Stimulated activated CD8-positive, alpha-beta memory T cell treated with anti-CD3 and anti-CD28 coated beads, Interleukin-15, amount 100 ng/mL, for 24 hours (primary cell): ENCODE results near the gene SLC39A13.

Experiments used
- DNase-seq: peaks from one replicate; pipeline ENCODE4 v3.0.0-alpha.2; 2020; ENCODE audit warnings: low read depth

Gene SLC39A13

DNA sequence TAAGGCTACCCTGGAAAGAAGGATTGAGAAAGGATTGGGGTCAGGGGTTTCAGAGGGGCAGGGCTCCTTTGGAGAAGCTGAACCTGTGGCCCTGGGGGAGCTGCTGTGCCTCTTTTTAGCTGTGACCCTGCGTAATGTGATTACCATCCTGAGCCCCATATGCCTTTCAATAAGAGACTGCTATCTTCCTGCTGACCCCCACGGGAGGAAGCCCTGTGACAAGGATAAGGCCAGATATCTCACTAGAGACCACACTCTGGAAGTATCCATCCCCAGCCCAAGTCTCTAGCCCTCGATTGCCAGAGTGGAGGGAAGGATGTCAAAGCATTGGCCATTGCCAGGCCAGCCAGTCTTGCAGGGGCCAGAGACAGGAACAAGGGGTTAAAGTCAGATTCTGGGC, 4.8 kb upstream of the SLC39A13 start:
- no peak for DNase-seq

DNA sequence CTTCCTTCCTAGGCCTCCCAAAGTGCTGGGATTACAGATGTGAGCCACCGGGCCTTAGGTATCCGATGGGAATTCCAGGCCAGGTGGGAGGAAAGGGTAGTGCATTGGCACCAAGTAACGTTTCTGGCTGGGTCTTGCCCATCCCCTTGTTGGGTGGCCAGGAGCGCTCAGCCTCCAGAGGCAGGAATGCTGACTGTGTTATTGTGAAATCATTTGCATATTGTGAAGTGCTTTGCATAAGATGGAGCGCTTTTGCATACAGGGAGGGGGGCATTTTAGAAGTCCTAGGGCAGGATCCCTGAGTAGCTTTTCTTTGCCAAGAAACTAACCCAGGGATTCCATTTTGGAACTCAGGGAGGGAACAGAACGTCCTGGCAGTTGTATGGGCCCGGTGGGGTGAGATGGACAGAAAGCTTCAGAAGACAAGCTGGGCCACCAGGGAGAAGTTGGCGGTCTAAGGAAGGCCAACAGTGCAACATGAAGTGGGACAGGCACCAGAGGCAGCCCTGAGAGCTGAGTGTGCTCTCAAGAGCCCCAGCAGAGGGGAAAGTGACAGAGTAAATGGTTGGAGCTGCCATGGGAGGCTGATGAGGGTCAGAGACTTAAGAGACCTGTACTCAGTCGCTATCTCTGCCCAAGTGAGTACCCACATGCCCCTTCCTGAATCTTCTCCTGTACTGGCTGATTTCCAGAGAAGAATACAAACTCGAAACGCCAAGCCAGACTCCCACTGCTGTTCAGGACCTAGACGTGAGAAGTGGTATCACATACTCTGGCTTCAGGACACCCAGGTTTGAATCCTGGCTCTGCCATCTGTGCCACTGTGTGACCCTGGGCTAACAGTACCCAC, 1.3 kb upstream of the SLC39A13 start:
- no peak for DNase-seq

DNA sequence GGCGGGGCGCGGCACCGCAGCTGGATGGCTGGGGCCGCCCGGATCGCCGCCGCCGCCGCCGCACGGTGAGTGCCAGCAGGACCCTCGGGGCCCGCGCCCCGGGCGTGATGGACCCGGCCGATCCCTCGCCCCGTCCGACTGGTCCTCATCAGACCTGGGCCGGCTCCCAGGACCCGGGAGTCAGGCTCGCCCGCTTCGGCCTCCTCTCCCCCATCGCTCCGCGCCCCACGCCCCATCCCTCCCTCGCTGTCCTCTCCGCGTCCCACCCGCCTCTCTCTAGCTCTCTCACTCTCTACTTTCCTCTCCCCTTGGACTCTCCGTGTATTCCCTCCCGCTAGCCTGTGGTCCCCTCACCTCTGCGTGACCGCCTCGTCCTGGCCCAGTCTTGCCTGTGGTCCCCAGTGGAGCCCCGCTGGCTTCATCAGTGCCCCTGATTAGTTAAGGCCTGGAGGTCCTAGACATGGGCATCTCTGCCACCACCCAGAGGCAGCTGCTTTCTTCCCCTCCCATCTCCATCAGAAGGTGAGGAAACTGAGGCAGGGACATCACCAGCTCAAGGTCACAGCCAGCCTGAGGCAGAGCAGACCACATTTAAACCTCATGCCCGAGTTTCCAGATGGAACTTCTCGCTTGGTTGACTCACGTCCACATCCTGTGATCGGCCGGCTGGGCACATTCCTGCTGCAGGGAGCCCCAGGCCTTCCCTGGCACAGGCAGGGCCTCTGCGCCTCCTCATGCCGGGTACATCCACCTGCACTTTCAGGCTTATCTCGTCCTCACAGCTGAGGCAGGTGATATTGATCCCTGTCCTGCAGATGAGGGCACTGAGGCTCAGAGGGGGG, 429 bp downstream of the SLC39A13 start:
- DNase-seq: no peak

DNA sequence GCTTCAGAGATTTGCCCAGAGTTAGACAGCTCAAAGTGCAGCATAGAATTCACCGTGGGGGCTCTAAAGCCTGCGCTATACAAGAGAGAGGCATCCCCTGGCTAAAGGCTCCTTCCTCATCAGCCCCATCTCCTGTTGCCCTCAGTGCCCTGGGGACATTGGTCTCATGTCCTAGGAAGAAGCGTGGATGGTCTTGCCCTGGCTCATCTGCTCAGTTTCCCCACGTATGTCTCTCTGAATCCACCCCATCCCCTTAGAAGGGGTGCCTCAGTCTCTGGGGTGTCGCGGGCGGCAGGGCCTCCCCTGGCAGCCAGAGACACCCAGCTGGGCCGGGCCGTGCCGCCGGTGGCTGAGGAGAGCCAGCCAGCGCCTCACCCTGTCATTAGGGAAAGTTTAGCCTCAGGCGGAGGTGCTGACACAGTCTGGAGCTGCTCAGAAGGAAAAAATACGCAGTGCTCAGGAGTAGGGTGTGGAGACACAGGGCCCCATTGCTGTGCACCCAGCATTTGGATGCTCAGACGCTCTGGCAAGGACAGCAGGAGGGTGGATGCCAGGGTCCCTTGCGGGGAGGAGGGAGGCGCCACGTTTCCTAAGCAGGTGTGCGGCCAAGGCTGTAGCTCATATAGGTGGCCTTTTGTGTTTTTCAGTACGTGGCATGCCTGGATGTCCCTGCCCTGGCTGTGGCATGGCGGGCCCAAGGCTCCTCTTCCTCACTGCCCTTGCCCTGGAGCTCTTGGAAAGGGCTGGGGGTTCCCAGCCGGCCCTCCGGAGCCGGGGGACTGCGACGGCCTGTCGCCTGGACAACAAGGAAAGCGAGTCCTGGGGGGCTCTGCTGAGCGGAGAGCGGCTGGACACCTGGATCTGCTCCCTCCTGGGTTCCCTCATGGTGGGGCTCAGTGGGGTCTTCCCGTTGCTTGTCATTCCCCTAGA, 1.3 kb downstream of the SLC39A13 start:
- DNase-seq: no peak

DNA sequence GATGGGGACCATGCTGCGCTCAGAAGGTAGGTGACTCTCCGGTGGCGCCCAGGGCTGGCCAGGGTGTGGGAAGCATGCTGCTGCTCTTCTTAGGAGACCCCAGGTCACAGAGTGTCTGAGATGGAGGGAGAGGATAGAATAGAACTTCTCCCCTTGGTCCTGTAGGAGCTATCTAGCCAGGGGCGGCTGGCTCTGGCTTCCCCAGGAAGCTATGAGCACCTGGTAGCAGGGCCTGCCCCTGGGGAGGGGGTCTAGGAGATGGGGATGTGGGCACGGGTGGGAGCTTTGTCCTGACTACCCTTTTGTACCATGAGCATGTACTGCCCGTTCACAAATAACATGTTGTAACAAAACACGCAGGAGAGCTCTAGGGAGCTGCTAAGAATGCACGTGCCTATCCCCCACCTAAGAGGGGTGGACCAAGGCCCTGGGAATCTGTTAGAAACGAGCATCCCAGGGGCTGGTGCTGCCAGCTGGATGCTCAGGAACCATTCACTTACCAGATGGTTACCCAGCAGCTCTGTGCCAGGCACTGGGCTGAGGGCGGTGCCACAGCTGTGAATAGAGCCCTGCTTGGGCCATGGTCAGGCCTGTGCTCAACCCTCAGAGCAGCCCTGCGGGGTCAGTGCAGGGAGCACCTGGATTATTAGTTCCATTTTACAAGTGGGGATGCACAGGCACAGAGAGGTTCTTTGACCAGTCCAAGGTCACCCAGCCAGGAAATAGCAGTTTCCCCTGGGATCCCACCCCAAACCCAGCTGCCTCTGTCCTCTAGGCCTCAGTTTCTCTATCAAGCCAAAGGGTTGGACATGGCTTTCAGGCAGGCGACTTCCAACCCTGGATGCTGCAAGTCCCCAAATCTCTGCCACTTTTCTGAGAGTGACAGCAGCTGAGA, 2.2 kb downstream of the SLC39A13 start:
- DNase-seq: no peak

DNA sequence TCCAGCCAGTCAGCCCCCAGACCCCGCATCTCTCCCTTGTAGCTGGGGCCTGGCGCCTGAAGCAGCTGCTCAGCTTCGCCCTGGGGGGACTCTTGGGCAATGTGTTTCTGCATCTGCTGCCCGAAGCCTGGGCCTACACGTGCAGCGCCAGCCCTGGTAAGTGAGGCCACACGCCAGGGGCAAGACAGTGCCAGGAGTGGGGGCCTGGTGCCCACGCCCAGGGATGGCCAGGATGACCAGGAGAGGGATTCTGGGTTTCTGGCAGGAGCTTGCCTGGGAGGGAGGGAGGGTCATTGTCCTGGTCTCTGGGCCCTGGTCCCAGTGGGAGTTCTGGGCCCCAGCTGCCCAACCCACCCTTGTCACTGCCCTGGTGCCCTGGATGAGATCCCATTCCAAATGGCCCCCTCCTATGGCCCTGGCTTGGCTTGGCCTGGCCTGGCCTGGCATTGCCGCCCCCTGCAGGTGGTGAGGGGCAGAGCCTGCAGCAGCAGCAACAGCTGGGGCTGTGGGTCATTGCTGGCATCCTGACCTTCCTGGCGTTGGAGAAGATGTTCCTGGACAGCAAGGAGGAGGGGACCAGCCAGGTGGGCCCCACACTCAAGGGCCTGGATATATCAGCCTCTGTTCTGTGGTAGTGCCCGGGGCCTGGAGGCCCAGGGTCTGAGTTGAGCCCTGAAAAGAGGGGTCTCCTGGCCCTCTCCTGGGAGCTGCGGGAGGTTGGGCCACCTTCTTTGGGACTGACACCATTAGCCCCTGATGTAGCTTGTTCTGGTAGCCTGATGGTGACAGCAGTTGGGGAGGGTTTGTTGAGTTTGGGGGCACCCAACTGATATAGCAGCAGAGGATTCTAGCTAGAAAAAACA, 3.7 kb downstream of the SLC39A13 start:
- no peak for DNase-seq

DNA sequence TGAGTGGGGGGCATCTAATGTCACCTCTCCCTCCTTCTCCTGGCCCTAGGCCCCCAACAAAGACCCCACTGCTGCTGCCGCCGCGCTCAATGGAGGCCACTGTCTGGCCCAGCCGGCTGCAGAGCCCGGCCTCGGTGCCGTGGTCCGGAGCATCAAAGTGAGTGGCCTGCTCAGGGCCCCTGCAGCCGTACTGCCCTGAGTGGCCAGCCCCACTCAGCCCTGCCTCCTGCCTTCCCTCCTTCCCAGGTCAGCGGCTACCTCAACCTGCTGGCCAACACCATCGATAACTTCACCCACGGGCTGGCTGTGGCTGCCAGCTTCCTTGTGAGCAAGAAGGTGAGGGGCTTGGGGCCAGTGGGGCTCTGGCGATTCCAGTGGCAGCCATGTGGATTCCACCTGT, 5.0 kb downstream of the SLC39A13 start:
- no peak for DNase-seq

DNA sequence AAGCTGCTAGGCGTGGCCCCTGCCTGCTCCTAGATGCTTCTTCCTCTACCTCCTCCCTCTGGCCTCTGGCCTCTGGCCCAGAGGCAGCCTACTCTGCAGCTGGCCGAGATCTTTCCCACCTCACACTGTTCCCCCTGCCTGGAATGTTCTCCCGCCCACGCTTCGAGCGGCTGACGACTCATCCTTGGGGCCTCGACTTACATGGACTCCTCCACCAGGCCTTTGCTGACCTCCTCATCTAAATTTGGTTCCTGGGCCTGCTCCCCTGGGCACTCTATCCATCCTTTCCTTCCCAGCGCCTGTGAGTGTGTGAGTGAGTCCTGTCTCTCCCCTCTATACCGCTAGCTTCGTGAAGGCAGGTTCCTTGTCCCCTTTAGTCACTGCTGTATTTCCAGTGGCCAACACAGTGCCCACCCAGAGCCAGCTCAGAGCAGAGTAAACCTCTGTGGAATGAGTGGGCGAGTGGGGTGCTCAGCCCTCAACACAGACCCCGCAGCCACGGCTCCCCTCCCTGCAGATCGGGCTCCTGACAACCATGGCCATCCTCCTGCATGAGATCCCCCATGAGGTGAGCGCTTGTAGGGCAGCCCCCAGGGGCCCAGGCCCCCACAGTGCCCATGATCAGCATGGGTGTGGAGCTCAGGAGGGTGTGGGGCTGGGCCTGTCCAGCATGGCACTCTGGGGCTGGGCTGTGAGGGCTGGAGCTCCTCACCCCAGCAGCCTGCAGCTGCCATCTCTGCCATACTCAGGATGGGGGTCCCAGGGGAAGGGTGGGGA, 5.7 kb downstream of the SLC39A13 start:
- DNase-seq: no peak

DNA sequence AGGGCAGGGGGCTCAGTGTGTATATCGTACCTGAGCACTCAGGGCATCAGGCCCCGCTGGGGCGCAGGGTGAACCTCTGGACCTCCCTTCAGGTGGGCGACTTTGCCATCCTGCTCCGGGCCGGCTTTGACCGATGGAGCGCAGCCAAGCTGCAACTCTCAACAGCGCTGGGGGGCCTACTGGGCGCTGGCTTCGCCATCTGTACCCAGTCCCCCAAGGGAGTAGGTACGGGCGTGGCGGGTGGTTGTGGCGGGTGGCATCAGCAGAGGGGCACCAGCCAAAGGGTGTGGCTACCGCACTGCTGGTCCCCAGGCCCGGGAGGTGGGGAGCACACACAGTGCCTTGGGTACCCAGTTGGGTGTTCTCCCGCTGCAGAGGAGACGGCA, 6.3 kb downstream of the SLC39A13 start:
- DNase-seq: no peak

DNA sequence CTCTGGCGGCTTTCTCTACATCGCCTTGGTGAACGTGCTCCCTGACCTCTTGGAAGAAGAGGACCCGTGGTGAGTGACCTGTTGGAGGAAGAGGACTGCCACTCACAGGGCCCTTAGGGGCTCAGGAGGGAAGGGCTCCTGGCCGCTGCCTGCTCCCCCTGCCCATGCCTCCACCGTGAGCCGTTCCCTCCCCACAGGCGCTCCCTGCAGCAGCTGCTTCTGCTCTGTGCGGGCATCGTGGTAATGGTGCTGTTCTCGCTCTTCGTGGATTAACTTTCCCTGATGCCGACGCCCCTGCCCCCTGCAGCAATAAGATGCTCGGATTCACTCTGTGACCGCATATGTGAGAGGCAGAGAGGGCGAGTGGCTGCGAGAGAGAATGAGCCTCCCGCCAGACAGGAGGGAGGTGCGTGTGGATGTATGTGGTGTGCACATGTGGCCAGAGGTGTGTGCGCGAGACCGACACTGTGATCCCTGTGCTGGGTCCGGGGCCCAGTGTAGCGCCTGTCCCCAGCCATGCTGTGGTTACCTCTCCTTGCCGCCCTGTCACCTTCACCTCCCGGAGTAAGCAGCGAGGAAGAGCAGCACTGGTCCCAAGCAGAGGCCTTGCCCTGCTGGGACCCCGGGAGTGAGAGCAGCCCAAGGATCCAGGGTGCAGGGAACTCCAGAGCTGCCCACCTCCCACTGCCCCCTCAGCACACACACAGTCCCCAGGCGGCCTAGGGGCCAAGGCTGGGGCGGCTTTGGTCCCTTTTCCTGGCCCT, 6.9 kb downstream of the SLC39A13 start:
- no peak for DNase-seq

DNA sequence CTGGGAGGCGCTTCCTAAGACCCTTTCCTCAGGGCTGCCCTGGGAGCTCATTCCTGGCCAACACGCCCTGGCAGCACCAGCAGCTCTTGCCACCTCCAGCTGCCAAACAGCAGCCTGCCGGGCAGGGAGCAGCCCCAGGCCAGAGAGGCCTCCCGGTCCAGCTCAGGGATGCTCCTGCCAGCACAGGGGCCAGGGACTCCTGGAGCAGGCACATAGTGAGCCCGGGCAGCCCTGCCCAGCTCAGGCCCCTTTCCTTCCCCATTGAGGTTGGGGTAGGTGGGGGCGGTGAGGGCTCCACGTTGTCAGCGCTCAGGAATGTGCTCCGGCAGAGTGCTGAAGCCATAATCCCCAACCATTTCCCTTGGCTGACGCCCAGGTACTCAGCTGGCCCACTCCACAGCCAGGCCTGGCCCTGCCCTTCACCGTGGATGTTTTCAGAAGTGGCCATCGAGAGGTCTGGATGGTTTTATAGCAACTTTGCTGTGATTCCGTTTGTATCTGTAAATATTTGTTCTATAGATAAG, 7.6 kb downstream of the SLC39A13 start:
- DNase-seq: no peak

DNA sequence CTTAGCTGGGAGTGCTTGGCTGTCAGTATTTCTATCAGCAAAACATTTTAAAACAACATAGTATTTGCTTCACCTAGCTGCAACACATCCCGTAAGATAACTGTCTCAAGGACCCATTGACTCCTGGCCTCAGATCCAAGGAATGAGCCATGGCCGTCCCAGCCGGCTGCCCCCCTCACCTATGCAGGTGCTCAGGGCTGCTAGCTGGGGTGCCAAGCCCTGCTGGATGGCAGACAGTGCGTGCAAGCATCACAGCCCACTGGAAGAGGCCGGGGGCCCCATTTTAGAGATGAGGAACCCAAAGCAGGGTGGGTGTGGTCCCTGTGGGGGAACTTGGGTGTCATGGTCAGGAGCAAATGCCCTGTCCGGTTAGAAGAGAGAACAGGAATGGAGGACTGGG, 9.3 kb downstream of the SLC39A13 start:
- no peak for DNase-seq

DNA sequence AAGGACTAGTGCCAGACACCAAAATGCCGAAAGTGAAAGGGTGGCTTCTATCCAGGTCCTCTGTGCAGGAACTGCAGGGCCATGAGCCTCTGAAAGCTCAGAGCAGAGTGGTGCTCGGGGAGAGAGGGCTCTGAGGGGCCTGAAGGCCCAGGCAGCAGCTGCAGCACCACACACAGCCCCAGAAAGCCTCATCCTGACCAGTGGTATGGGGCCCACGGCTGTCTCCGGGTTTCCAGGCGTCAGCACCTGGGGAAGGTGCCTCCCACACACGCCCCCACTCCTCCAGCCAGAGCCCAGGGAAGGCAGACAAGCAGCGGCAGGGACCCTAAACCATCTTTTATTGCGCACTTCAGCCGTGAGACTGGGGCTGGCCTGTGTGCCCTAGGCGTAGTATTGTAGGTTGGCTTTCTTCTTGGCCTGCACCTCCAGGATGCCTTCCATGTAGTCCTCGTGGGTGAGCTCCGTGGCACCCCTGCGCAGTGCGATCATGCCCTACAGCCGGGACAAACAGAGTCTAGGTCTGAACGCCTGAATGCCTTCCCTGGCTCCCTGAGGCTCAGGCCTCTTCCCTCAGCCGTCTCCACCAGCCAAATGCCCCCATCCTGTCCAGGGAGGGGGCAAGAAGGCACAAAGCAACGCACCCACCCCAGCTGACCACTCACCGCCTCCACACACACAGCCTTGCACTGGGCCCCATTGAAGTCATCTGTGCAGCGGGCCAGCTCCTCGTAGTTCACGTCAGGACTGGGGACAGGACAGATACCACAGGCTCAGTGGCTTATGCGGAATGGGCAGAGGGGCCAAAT, 10.3 kb downstream of the SLC39A13 start:
- DNase-seq: no peak

DNA sequence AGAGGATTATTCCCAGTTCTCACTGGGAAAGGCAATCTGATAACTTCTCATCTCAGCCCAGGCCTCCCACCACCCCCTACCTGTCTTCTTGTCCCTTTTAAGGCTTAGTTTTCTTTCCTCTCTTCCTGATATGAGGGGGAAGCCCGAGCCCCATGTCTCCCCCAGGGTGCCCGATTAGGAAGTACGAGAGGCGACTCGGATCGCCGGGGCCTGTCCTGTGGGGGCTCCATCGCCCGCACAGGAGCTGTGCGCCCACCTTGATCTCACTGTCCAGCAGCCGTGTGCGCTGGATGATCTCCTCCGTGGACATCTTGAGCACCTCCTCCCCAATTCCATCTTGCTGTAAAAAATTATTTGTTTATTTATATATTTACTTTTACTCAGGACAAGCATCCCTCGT, 17.2 kb downstream of the SLC39A13 start:
- DNase-seq: no peak

DNA sequence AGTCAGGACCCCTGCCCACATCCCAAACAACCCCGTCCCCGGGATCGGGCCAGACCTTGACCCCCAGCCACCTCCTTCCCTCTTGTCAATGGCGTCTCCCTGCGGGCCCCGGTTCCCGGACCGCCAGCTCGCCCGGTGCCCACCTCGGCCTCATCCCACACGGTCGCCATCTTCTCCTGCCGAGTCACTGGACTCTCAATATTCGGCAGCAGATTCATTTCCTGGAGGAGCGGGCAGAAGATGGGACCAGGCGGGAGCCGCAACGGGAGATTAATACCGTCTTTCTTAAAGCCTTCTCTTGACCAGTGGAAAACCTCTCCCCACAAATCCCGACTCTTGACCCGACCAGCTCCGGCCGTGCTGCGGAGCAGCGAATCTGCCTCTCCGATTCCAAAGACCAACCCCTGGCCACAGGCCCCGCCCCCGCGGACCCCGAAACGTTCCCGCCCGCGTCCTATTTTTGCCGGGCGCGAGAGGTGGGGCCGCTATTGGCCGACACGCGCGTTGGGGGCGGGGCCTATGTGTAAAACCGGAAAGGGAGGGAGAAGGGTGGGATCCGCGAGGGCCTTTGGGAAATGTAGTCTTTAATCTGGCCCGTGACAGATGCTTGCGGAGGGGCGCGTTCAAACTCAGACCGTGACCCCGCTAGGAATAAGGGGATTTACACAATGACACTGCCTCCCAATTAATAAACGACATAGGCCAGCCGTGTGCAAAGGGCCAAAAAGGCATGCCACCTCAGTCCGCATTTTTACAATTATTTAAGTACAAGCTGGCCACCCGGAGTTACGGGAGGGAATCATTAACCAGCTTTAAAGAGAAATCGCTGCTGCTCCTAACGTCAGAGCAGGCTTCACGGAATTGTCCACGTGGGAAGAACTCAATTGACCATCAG, 17.9 kb downstream of the SLC39A13 start, which contains the start of gene PSMC3:
Gene PSMC3, minus strand, starts transcription at position 378 of the 895 bp plus-strand sequence. Its CDS starts 160 bp downstream, at position 218.
- DNase-seq: peak; percentile 98

DNA sequence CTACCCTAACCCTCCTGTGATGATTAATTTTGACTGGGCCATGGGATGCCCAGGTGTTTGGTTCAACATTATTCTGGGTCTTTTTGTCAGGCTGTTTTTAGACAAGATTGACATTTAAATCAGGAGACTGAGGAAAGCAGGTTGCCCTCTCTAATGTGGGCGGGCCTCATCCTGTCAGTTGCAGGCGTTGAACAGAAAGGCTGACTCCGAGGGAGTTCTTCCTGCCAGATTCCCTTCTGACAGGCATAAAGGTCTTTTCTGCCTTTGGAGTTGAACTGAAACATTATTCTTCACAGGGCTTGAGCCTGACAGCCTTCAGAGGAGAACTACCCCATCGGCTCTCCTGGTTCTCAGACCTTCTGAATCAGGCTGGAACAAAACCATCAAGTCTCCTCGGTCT, 22.1 kb downstream of the SLC39A13 start:
- no peak for DNase-seq
